GM21786 (cell line): ENCODE results near the gene DNASE2B.
"Not testable (repeated sequence)": the region's sequence is repeated elsewhere in the genome, so short reads cannot be mapped to it uniquely, and the experiment has no call there.

Experiments used
- ATAC-seq: cut with Tn5 transposase; IDR thresholded peaks from one replicate; pipeline ENCODE4 v1.9.1; 2021; ENCODE audit not compliant: unreplicated experiment

DNASE2B gene

GRCh38 chr1:84412316-84412942 lies 14.1 kb downstream of the DNASE2B start:
- ATAC-seq = no peak

GRCh38 chr1:84415396-84415795 lies 17.1 kb downstream of the DNASE2B start:
- ATAC-seq = no peak

GRCh38 chr1:84422909-84423308 lies 24.6 kb downstream of the DNASE2B start:
- ATAC-seq = no peak

- ATAC-seq = no peak
These were observed 26.3 kb downstream of the DNASE2B start for GRCh38 chr1:84424513-84425149.

GRCh38 chr1:84425150-84425896 lies 27.0 kb downstream of the DNASE2B start:
- no peak for ATAC-seq

GRCh38 chr1:84426376-84426775 lies 28.1 kb downstream of the DNASE2B start:
- no peak for ATAC-seq

DNA sequence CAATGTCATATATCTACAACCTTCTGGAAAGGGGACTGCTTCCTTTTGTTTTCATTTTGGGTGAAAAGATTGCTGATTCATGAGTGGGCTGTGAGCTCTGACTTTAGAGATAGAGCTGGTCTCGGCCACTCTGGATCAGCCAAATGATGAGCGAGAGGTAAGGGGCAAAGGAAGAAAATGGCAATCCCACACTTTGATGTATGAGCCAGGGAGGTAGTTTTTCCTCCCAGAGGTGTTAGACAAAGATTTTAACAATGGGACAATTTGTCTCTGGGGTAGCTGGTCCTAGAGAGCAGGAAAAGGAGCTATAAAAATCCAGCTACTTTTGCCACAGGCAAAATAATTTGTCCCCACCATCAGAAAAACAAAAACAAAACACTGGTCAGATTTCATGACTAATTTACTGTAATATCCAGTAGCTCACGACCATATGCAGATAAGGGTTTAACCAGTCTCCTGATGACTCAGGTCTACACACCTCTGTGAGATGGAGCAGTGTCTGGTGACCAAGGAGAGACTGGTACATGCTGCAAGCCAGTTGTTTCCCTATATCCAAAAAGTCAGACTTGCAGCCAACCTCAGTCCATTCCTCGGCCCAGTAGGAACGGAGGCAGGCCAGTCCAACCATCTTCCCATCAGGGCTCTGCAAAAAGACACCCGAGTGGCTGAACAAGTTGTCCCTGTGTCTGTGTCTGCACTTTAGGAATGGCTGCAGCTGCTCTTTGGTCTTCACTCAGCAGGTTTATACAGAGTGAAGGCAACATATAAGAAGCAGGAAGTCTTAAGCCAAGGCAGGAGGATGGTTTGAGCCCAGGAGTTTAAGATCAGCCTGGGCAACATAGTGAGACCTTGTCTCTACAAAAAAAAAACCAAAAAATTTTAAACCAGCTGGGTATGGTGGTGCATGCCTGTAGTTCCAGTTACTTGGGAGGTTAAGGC lies 29.2 kb downstream of the DNASE2B start:
- ATAC-seq = no peak

DNA sequence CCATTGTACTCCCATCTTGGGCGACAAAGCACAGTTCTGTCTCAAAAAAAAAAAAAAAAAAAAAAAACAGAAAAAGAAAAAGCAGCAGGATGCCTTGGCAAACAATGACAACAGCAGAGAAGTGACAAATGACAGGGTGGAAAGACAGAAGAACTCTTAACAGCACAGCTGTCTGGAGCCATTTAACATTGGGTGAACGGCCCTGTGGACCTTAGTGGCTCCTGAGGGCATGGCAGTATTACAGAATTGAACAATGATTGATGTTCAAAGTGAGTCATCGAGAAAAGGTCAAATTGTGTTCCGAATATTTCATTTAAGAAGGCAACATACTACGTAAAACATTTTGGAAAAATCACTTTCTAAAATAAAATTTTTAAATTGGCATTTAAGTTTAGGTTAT lies 30.0 kb downstream of the DNASE2B start:
- ATAC-seq = no peak

DNA sequence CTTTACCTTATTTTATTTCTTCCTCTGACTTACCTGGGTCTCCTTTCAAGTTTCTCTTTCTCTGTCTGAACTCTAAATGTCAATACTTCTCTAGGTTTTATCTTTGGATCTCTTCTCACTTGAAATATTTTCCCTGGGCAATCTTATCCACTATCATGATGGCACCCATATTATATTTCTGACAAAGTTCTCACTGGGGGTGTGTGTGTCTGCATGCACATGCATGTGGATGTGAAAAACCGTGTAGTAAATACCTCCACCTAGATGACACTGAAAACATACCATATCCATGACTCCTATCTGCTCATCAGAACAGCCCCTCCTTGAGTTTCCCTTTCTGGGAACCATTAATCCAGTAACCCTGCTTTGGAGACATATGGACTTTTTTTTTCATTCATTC lies 30.9 kb downstream of the DNASE2B start:
- no peak for ATAC-seq

DNA sequence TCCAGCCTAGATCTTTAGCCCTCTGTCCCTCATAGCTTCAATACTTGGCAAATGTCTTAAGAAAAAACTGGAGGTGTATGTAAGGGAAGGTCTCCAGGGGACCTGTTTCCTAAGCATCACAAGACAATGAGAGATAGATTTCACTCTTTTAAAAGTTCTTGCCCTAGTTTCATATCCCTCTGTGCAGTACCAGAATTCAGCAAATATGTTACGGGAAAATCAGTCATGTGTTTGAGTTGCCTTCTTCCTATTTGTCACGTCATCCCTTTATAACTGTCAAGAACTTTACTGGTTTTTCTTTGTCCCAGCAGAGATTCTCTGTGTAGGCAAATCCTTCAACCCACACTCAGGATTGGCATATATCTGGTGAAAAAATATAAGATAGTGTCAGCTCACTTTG lies 32.3 kb downstream of the DNASE2B start:
- no peak for ATAC-seq

DNA sequence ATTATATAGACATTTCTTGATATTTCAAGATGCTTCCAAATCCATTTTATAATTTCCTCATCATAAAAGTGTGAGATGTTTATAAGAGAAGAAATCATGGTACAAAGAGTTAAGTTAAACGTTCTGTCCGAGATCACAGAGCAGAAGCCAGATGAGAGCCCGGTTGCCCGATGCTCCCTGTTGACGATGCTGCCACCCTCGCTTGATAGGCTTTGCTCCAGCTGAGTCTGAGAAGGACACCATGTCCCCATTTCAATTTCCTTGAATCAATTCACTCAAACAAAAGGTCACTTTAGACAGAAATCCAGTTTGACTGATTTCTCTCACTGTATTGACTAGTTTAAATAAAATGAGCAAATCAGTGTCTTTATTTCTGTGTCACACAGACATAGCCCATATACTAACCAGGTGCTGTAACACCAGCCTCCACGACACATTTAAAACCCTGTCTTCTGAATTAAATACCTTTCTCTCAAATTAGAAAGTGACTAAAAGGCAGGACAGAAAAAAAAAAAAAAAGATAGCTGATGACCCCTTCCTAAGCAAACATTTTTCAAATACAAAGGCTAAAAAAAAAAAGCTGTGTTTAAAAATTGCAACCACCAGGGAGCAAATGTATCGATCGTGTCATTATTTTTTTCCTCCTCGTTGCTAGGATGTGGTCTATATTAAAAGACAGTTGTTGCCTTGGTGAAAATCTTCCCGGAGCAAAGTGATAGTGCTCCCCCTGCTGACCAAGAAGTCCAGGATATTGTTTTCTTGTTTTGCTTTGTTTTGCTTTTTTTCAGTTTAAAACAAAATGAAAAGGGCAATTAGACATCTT lies 35.2 kb downstream of the DNASE2B start:
- peak; percentile 60 for ATAC-seq

- ATAC-seq = no peak
These were observed 35.9 kb downstream of the DNASE2B start for GRCh38 chr1:84434081-84434769.

- peak; percentile 53 for ATAC-seq
These were observed 36.7 kb downstream of the DNASE2B start for GRCh38 chr1:84434801-84435549.

DNA sequence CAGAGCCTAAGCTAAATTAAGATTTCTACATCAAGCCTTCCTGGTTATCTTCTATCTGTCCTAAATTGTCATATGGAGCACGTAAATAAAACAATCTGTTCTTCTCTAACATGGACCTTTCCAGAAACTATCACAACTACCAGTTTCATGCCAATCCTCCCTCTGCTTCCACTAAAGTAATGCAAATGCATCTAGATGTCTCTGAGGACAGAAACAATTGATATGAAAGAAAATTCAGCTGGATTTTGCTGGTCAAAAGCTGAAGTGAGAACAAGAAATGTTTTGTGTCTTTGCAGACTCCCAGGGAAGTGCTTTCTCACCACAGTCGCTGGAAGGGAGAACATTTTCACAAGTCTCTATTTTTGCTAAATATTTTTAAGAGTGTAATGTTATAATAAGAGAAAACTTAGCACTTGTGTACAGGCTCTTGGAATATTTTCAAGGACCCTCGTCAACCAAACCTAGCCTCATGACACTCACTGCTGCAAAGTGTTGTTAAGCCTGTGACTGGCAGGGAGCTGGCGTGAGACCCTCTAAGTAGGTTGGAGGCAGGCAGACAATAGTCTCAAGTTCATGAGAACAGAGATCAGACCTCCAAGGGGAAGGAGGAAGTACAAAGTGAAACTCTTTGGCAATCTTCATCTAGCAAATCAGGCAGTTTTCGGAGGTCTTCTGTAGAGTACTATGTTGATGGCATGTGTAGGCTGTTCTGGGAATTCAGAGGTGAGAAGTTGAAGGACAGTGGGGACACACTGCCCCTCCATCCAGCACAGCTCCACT lies 38.8 kb downstream of the DNASE2B start:
- no peak for ATAC-seq

DNA sequence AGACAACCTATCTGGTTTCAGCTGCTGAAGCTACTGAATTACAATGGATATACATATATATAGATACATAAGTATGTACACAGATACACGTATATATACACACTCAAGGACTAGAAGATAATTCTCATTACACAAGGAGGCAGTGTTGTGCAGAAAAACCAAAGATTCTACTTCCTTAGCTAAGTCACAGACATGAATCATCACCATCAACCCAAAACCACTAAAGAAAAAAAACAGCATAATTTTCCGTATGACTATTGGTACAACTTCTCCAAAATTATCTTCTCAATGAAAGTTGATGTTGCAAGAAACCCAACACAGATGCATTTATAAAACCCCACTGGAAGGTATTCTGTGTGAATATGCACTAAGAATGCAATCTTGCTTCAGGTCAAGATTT lies 44.0 kb downstream of the DNASE2B start:
- ATAC-seq = peak; percentile 97

GRCh38 chr1:84442747-84443646 lies 44.7 kb downstream of the DNASE2B start:
- ATAC-seq = peak; percentile 16

DNA sequence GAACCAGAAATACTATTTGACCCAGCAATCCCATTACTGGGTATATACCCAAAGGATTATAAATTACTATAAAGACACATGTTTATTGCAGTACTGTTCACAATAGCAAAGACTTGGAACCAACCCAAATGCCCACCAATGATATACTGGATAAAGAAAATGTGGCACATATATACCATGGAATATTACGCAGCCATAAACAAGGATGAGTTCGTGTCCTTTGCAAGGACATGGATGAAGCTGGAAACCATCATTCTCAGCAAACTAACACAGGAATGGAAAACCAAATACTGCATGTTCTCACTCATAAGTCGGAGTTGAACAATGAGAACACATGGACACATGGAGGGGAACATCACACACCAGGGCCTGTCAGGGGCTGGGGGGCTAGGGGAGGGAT lies 50.4 kb downstream of the DNASE2B start:
- ATAC-seq = not testable (repeated sequence)
